T follicular helper cell (primary cell): ENCODE data around the gene SCARB1.

Experiments used
- DNase-seq: peaks from one replicate; pipeline ENCODE4 v3.0.0-alpha.2; 2020; ENCODE audit warnings: low read depth

The SCARB1 gene

DNA sequence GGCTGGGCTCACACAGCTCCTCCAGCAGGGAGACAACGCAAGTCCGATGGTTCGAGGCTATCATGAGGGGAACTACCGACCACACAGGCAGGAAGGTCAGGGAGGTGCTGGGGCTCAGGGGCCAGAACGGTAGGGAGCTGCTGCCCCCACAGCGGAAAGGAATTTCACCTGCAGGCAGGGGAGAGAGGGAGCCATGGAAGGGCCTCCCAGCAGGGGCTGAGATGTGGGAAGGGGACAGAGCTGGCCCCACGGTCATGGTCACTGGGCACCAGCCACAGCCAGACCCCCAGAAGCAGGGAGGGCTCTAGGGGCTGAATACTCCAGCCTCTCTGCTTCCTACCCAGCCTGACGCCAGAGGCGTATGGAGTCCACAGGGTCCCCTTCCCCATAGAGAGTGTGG, 103.1 kb downstream of the SCARB1 start:
- DNase-seq = no peak

DNA sequence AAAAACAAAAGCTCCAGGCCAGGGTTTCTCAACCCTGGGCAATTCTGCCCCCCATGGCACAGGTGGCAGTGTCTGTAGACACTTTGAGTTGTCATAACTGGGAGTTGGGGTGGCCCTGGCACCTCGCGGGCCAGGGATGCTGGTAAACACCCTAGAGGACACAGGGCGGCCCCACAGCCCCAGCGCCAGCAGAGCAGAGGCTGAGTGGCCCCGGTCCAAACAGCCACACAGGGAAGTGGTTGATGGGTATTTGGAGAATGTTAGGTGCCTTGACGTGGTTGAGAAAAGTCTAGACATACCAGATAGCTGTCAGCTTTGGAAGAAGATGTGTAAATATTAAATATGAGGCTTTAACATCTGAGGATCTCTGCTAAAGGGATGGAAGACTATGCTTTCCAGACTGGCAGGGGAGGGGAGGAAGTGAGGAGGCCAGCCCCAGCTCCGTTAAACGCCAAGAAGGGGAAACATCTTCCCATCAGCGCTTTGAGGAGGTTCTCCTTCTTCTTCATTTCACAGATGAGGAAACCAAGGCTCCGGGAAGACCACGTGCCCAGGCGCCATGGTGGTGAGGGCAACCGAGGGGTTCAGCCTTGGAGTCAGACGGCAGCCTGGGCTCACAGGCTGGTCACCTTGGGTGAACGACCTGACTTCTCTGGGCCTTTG, 103.7 kb downstream of the SCARB1 start:
- no peak for DNase-seq

DNA sequence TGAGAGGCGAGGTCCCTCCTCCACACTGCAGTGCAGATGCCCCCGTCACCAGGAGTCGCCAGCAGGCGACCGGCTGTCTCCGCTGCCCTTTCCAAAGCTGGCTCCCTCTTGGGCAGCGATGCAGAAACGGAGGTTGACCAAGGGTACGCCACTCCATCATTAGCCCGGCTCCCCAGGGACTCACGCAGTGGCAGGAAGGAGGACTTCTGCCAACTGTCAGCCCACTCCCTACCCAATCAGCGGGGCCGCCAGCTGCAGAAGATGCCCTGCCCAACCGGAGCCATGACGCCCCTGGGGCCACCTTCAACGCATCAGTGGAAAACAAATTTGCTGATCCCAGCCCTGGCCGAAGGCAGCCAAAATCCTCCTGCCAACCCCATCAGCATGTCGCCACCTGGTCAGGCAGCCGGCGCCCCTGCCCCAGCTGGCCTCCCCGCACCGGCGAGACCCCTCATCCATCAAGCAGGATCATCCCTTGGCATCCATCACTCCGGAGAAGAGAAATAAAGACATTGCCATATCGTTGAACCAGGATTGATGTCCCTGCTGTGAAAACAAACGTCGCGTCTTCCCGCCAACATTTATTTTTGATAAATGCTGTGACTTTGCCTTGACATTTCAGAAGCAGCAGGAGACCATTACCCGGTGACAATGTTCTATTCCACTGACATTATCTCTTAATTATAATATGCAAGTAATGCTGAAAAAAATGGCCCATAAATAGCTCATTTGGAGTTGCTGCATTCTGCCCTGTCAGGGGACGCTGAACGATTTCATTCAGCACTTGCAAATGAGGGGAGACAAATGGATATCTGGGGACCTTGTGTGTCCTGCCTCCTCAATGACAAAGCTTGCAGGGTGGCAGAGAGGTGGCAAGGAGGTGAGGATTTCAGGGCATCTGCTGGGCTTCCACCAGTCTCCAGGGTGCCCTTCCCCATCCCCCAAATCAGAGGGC, 105.1 kb downstream of the SCARB1 start:
- no peak for DNase-seq

DNA sequence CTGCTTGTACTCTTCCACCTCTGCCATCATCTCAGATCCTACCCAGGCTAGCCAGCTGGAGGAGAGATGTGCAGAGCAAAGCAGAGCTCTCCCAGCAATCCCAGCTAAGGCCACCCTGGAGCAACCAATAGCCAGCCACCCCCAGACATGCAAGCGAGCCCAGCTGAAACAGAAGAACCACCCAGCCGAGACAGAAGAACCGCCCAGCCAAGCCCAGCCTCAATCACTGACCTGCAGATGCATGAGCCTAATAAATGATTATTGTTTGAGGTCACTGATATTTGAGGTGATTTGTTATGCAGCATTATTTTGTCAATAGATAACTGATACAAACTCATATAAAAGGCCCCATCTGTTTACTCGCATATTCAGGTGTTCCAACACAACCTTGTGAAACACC, 106.3 kb downstream of the SCARB1 start:
- DNase-seq = no peak

DNA sequence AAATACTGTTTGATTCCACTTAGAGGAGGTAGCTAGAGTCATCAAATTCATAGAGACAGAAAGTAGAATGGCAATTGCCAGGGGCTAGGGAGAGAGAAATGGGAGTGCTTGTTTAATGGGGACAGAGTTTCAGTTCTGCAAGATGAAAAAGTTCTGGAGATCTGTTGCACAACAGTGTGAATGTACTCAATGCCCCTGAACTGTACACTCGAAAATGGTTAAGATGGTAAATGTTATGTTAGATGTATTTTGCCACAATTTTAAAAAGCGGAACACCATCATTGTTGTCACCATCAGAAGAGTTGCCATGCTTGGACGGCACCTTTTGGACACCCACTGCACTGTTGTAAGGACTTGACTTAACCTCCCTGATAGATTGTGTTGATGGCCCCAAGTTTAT, 106.9 kb downstream of the SCARB1 start:
- no peak for DNase-seq

DNA sequence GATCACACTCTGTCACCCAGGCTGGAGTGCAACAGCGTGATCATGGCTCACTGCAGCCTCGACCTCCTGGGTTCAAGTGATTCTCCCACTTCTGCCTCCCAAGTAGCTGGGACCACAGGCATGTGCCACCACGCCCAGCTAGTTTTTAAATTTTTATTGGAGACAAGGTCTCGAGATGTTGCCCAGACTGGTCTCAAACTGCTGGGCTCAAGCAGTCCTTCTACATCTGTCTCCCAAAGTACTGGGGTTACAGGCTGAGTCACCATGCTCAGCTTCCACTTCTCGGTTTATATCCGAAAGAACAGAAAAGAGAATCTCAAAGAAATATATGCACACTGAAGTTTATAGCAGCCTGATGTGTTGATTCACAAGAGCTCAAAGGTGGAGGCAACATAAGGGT, 107.5 kb downstream of the SCARB1 start:
- no peak for DNase-seq

DNA sequence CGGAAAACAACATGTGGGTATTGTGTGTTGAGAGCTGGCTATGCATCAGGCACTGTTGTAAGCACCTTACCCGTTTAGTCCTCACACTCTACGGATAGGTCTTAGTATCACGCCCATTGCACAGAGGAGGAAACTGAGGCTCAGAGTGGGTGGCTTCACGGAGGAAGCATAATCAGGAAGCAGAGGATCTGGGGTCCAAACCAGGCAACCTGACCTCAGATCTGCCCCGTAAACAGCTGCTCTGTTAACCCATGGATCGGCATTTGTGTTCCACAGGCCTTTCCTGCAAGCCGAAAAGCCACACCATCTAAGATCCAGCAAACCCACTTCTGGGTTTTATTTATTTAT, 107.9 kb downstream of the SCARB1 start:
- no peak for DNase-seq

DNA sequence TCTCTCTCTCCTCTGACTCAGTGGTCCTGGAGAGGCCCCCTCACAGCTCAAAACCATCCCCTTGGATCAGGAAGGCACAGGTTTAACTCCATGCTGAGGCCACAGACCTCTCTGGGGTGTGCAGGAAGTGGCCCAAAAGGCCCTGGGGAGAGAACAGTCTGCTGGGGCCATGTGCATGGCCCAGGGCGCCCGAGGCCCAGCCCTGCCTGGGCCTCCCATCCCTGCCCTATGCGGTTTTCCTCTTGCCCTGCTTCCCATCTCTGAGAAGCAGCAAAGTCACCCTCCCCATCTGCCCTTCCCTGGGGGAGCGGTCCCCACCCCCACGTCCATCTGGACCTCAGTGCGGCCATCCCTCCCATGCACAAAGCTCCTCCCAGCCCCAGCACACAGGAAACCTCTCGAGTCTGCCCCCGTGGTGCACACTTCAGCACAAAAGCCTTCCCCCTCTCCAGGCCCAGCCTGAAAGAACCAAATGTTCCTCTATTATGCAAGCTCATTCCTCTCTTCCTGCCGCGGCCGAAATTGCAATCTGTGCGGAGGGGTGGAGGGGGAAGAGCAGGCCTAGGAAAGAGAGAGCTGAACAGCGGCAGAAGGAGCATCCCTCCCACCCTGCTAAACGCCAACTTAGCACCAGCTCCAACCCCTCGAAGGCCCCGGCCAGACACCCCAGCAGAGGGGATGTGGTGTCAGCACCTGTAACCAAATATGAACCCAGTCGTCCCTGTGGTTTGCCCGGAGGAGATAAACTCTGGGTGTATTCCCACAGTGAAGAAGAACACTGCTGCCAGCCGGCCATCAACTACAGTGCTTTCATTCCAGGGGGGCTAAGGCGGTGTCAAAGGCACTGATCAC, 108.5 kb downstream of the SCARB1 start:
- DNase-seq = no peak

DNA sequence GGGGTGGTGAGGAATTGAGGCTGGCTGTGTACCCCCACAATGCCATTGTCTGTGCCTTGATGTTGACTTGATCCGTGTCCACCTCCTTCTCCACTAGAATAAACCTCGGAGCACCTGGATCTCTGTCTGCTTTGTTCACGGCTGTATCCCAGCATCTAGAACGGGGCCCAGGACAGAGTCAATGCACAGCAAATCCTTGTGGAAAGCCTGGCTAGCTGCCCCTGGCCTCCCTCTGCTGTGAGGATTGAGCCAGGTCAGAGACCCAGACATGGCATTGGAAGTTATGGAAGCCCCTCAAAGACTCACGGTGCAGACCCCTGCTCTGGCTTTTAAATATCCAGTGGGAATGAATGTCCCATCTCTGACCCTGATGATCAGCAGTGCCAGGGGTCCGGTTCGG, 109.2 kb downstream of the SCARB1 start:
- no peak for DNase-seq

DNA sequence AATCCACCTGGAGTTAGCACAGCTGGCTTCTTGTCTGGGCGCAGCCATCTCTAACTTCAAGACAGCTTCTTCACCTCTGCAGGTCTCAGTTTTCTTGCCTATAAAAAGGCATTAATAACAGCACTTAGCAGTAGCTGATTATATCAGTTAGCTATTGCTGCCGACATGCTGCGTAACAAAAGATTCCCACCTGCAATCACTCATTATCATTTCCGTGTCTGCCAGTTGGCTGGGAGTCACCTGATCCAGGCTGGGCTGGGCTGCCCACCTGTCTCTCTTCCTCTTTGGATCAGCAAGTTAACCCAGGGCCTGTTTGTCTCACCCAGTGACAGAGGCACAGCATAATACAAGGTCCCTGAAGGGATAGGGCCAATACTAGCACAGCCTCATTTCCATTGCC, 109.7 kb downstream of the SCARB1 start:
- DNase-seq = no peak

DNA sequence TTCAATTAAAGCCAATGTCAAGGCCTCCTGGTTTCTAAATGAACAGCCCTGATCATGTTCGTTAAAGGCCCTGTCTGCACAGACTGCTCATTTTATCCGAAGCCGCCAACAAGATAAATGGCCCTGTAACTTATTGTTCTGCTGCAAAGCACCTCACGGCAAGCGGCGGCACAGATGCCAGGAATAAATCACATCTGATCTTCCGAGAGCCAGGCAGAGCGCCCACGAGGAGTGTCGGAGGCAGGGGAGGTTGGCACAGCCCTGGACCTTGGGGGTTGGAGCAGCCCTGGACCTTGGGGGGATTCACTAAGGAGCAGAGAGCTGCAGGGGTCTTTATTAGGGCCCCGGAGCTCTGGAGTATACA, 110.5 kb downstream of the SCARB1 start:
- DNase-seq = no peak

DNA sequence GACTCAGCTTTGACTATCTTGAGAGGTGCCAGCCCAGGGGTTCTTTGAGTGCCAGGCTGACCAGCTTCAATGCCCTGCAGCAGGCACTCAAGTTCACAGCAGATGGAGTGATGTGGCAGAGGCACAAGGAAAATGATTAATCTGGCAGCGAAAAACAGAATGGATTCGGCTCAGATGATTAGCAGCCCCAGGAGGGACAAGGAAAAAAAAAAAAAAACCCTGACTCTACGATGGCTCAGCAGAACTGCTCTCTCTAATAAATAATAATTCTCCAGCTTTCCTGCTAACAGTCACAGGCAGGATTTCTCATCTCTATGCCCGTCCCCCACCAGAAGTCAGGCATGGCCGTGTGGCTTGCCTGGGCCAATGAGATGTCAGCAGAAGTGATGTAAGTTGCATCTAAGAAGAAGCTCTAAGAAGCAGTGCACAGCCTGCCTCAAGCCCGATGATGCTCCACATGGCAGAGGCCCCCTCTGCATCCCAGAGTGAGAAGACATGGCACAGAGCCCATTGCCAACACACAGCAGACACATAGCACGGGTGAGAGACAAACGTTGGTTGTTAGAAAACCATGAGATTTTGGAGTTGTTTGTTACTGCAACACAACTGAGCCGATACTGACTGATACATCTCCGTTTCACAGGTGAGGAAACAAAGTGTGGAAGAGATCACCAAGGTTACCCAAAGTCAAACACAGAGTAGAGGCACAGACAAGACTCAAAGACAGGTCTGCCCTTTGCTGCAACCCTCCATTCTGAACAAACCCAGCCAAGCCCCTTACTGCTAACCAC, 111.0 kb downstream of the SCARB1 start:
- no peak for DNase-seq

DNA sequence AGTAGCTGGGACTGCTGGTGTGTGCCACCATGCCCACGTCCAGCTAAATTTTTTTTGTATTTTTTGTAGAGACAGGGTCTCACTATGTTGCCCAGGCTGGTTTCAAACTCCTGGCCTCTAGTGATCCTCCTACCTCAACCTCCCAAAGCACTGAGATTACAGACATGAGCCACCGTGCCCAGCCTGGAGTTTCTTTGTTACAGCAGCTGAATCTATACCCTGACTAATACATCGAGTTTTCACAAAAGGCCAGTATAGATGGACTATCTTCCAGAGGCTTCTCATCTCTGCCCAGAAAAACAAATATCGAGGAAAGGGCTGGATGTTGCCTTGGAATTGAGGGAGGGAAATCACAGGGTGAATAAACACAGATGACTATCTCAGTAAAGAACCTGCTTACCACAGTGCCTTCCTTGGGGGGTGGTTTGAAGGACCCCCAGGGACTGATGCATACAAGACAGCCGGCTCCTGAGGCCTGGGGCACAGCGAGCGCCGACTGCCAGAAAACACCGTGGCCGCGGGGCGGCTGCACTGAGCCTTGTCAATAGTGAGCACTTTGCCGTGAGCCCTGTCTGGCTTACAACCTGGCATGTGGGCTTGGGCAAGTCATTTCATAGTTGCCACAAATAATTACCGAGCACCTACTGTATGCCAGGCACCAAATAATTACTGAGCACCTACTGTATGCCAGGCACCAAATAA, 111.9 kb downstream of the SCARB1 start:
- DNase-seq = no peak

DNA sequence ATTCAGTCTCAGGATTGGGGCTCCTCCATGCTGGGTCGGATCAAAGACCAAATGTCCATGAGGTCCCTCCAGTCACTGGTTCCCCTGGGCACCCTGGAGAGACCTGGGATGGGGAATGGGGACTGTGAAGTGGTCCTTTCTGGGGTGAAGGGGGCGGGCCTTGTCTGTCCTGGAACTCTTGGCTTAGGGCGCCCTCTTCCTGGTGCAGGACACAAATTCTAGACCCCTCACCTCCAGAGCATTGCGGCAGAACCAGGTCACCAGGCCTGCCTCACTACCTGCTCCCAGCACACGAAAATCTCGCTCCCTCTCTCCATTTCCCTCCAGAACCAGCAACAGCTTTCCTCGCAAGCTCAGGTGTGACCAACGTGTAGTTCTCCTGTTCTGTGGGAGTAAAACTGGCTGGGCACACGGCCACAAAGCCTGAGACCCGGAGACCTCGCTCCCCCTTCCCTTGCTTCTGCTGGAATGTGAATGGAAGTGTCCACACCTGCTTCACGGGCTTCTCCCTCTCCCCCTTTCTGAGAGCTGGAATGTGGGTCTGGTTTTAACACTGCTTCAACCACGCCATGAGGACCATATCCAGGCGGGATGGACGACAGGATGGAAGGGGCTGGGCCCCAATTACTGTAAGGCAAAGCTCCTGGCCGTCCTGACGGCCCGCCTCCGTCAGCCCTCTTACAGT, 112.7 kb downstream of the SCARB1 start:
- no peak for DNase-seq

DNA sequence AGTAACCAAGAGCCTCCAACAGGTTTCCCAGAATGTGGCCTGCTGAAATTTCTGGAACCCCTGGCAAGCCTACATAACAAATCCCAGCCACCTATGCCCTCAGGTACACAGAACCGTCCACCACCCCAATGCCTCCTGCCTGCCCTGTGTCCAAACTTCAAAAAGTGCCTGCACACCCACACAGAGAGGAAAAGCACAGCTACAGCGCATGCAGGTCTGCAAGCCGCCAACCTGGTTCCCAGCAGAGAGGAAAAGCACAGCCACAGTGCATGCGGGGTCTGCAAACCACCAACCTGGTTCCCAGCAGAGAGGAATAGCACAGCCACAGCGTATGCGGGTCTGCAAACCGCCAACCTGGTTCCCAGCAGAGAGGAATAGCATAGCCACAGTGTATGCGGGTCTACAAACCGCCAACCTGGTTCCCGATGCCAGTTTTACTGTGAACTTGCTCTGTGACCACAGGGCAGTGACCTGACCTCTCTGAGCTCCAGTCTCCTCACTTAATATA, 113.5 kb downstream of the SCARB1 start:
- DNase-seq = no peak

DNA sequence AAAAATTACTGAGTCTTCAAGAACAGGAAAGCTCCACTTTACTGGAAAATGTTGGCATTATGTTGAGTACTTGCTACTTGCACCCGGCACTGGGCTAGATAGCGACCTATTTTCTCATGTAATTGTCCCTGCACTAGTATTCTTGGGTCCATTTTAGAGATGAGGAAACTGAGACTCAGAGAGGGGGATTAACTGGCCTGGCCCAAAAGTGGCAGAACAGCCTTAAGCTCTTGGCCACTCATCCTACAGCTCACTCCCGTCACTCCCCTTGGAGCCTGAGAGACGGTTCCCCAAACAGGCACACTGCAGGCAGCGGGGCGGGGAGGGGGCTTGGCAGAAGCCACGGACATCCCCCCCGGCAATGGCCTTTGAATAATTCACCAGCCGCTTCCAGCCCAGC, 113.9 kb downstream of the SCARB1 start:
- no peak for DNase-seq

DNA sequence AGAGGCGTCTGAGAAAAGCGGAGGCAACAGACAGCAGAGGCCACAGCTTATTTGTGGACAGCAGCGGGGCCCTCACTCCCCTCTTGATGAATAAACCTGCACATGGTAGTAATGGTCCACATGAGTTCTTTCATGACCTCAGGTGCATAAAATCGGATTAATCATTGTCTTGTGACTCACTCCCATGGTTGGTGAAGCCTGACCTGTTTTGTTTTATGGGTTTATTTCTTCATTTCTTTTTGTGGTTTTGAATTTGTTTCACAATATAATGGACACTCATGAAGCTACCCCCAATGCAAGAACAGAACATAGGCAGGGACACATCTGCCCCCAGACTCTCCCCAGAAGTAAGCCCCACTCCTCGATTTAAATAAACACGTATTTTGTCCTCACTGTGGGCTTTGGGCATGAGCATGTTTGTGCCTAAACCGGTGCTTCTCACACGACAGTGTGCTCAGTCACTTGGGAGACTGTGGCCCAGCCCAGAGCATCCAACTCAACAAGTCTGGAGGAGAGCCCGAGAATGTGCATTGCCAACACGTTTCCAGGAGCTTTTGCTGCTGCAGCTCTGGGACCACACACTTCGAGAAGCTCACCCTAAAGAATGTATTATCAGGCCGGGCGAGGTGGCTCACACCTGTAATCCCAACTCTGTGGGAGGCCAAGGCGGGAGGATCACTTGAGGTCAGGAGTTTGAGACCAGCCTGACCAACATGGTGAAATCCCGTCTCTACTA, 116.1 kb downstream of the SCARB1 start:
- no peak for DNase-seq

DNA sequence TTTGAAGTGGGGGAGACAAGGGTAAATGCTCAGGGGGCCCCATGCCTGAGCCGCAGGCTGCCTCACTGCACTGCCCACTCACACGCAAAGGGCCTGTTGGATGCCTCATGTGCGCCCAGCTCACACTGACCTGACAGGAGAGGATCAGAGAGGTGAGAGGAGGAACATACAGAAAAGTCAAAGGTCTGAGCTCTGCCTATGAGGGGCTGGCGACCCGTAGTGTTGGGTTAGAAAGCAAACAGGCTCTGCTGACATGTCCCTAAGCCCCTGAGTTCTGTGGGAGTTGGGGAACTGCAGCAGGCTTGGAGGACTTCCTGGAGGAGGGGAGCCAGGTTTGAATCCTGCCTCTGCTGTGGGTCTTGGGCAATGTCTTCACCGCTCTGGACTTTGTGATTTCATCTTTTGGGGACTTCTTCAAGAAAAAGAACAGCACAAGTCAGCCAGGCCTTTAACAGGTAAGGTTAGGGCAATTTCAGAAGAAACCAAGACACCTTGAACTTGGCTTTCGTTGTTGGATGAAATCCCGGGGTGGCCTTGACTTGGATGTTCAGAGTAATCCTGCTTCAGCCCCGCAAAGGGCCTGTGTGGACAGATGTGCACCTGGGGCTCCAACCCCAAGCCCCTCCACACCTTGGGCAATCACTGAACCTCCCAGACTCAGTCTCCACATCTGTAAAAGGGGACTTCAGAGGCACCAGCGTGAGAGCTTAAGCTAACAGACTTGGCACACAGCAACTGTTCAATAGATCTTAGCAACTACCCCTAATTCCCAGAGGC, 116.8 kb downstream of the SCARB1 start:
- no peak for DNase-seq
